Endothelial cell of umbilical vein (primary cell): Measurements from ENCODE around the gene KCNH4.
"Not testable (repeated sequence)": the region's sequence is repeated elsewhere in the genome, so short reads cannot be mapped to it uniquely, and the experiment has no call there.

Source experiments
- MYC ChIP-seq: IDR thresholded peaks from one replicate; pipeline ENCODE4 v1.6.1; 2011; ENCODE audit warnings: mild to moderate bottlenecking, low read depth, low read length
- POLR2A ChIP-seq: IDR thresholded peaks from 2 replicates; pipeline ENCODE4 v1.6.1; 2012; ENCODE audit warnings: low read depth, mild to moderate bottlenecking, control low read depth, low read length
- POLR2AphosphoS5 ChIP-seq: IDR thresholded peaks from 2 replicates; pipeline ENCODE4 v1.6.1; 2012; ENCODE audit warnings: low read depth, mild to moderate bottlenecking, control low read depth, low read length, moderate library complexity; ENCODE audit not compliant: insufficient read depth
- TF ChIP-seq, protein P1 (sequence below), 2 donors: IDR thresholded peaks; 1 replicate in 1 of 2; 2 replicates in 1 of 2; pipeline ENCODE4 v1.5.1; 2011; ENCODE audit warnings: low read length in 2 of 2, mild to moderate bottlenecking in 2 of 2, moderate library complexity in 2 of 2, control low read depth in 1 of 2, inconsistent platforms in 1 of 2, low read depth in 1 of 2; ENCODE audit not compliant: insufficient read depth in 1 of 2; ENCODE audit errors: extremely low read depth in 1 of 2
- TF ChIP-seq, protein P2 (sequence below): IDR thresholded peaks from 2 replicates; pipeline ENCODE4 v1.6.1; 2011; ENCODE audit not compliant: insufficient read depth, insufficient read length

DNA sequence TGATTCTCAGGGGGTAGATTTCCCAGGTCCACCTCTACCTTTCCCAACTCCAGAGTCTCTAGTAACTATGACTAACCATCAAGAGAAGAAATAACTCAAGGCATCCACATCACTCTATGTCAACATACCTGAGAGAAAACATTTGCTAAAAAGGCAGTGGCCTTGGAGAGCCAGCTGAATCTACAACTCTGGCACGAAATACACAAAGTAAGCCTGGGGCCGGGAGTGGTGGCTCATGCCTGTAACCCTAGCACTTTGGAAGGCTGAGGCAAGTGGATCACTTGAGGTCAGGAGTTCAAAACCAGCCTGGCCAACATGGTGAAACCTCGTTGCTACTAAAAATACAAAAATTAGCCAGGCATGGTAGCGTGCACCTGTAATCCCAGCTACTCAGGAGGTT is 37.8 kb downstream of the KCNH4 start:
- TF ChIP-seq, protein P1, sequence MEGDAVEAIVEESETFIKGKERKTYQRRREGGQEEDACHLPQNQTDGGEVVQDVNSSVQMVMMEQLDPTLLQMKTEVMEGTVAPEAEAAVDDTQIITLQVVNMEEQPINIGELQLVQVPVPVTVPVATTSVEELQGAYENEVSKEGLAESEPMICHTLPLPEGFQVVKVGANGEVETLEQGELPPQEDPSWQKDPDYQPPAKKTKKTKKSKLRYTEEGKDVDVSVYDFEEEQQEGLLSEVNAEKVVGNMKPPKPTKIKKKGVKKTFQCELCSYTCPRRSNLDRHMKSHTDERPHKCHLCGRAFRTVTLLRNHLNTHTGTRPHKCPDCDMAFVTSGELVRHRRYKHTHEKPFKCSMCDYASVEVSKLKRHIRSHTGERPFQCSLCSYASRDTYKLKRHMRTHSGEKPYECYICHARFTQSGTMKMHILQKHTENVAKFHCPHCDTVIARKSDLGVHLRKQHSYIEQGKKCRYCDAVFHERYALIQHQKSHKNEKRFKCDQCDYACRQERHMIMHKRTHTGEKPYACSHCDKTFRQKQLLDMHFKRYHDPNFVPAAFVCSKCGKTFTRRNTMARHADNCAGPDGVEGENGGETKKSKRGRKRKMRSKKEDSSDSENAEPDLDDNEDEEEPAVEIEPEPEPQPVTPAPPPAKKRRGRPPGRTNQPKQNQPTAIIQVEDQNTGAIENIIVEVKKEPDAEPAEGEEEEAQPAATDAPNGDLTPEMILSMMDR (IDR thresholded peaks at IDR 0.05; ENCODE audit: extremely low read depth in 1 of 2, insufficient read depth in 1 of 2, low read depth in 1 of 2, low read length in 2 of 2) = not testable (repeated sequence)
- TF ChIP-seq, protein P2, sequence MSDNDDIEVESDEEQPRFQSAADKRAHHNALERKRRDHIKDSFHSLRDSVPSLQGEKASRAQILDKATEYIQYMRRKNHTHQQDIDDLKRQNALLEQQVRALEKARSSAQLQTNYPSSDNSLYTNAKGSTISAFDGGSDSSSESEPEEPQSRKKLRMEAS = not testable (repeated sequence)
- not testable (repeated sequence) for TF ChIP-seq MYC, POLR2A, POLR2AphosphoS5
